H1 (cell line): ENCODE data around the gene GSX1. TPM values are rescaled to one million over a fixed set of nuclear protein-coding genes. Genes with fewer than 3 reads are reported as not detected.
A peak's percentile ranks its signal among the peaks of the same experiment; 100 is the strongest.

Experiments used
- KDM1A ChIP-seq: fragments of 200-600, 300-600 bp; sonication (generic); IDR thresholded peaks from 2 replicates; pipeline ENCODE4 v1.7.1; 2016; ENCODE audit warnings: mild to moderate bottlenecking, low read length, borderline replicate concordance
- SP1 ChIP-seq: IDR thresholded peaks from 2 replicates; pipeline ENCODE4 v1.6.1; 2011; ENCODE audit warnings: low read depth, low read length
- SP2 ChIP-seq: IDR thresholded peaks from 2 replicates; pipeline ENCODE4 v1.6.1; 2012; ENCODE audit warnings: mild to moderate bottlenecking, low read length, inconsistent platforms
- polyA plus RNA-seq, 7 experiments: library from polyadenylated mRNA; depleted of rRNA in 3 of 7; stranded (reverse) in 5 of 7; unstranded in 2 of 7; fragments of >200 nt in 5 of 7; fragments of 200-250 nt in 2 of 7; gene quantifications; 1 replicate in 5 of 7; 2 replicates in 1 of 7; 4 replicates in 1 of 7; pipeline versions ENCODE4 v1.2.1 to v1.2.3, GENCODE V29; 2011 to 2013; ENCODE audit warnings: missing spikeins in 2 of 7, mixed read lengths in 2 of 7
- total RNA-seq: library from RNA; stranded (reverse); fragmentation: NEBNext Ultra II Directional; extraction: Animal tissue kit (Norgen Biotek cat#: 25700); gene quantifications from 2 replicates; pipeline ENCODE4 v1.2.1, GENCODE V29; 2021
- TF ChIP-seq, protein P1 (sequence below): fragments of 300-600 bp; sonication (generic); IDR thresholded peaks from 2 replicates; pipeline ENCODE4 v1.7.1; 2012; ENCODE audit warnings: low read length, moderate library complexity, mild to moderate bottlenecking, inconsistent platforms; ENCODE audit not compliant: insufficient replicate concordance

The GSX1 gene
- total and polyA plus RNA-seq, 2 of the 8 experiments (the other 6 are each of a cell fraction or from before 2014, with no cell fraction given): not detected

DNA sequence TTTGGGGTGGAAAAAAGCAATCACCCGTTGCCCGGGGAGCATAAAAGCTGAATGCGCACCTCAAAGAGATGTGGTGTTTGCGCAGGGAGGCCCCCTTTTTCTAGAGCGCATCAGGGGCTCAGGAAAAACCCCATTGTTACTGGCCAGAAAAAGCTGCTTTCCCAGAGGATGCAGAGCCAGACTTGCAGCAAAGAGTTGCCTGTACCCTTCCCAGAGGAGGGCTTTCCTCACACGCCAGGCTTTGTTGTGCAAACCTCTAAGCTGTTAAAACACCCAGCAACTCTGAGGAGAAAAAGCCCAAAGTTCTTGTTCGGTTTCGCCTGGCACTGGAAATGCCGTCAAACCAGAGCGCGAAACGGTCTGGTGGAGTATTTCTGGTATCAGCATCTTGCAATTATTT is 29.3 kb downstream of the GSX1 start (continued):
- TF ChIP-seq, protein P1, sequence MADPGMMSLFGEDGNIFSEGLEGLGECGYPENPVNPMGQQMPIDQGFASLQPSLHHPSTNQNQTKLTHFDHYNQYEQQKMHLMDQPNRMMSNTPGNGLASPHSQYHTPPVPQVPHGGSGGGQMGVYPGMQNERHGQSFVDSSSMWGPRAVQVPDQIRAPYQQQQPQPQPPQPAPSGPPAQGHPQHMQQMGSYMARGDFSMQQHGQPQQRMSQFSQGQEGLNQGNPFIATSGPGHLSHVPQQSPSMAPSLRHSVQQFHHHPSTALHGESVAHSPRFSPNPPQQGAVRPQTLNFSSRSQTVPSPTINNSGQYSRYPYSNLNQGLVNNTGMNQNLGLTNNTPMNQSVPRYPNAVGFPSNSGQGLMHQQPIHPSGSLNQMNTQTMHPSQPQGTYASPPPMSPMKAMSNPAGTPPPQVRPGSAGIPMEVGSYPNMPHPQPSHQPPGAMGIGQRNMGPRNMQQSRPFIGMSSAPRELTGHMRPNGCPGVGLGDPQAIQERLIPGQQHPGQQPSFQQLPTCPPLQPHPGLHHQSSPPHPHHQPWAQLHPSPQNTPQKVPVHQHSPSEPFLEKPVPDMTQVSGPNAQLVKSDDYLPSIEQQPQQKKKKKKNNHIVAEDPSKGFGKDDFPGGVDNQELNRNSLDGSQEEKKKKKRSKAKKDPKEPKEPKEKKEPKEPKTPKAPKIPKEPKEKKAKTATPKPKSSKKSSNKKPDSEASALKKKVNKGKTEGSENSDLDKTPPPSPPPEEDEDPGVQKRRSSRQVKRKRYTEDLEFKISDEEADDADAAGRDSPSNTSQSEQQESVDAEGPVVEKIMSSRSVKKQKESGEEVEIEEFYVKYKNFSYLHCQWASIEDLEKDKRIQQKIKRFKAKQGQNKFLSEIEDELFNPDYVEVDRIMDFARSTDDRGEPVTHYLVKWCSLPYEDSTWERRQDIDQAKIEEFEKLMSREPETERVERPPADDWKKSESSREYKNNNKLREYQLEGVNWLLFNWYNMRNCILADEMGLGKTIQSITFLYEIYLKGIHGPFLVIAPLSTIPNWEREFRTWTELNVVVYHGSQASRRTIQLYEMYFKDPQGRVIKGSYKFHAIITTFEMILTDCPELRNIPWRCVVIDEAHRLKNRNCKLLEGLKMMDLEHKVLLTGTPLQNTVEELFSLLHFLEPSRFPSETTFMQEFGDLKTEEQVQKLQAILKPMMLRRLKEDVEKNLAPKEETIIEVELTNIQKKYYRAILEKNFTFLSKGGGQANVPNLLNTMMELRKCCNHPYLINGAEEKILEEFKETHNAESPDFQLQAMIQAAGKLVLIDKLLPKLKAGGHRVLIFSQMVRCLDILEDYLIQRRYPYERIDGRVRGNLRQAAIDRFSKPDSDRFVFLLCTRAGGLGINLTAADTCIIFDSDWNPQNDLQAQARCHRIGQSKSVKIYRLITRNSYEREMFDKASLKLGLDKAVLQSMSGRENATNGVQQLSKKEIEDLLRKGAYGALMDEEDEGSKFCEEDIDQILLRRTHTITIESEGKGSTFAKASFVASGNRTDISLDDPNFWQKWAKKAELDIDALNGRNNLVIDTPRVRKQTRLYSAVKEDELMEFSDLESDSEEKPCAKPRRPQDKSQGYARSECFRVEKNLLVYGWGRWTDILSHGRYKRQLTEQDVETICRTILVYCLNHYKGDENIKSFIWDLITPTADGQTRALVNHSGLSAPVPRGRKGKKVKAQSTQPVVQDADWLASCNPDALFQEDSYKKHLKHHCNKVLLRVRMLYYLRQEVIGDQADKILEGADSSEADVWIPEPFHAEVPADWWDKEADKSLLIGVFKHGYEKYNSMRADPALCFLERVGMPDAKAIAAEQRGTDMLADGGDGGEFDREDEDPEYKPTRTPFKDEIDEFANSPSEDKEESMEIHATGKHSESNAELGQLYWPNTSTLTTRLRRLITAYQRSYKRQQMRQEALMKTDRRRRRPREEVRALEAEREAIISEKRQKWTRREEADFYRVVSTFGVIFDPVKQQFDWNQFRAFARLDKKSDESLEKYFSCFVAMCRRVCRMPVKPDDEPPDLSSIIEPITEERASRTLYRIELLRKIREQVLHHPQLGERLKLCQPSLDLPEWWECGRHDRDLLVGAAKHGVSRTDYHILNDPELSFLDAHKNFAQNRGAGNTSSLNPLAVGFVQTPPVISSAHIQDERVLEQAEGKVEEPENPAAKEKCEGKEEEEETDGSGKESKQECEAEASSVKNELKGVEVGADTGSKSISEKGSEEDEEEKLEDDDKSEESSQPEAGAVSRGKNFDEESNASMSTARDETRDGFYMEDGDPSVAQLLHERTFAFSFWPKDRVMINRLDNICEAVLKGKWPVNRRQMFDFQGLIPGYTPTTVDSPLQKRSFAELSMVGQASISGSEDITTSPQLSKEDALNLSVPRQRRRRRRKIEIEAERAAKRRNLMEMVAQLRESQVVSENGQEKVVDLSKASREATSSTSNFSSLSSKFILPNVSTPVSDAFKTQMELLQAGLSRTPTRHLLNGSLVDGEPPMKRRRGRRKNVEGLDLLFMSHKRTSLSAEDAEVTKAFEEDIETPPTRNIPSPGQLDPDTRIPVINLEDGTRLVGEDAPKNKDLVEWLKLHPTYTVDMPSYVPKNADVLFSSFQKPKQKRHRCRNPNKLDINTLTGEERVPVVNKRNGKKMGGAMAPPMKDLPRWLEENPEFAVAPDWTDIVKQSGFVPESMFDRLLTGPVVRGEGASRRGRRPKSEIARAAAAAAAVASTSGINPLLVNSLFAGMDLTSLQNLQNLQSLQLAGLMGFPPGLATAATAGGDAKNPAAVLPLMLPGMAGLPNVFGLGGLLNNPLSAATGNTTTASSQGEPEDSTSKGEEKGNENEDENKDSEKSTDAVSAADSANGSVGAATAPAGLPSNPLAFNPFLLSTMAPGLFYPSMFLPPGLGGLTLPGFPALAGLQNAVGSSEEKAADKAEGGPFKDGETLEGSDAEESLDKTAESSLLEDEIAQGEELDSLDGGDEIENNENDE: peak; percentile 60
- no peak for TF ChIP-seq SP2
- peak; percentile 30; the same call in 1 of the 2 replicates for TF ChIP-seq KDM1A
- TF ChIP-seq SP1: no peak
